Heart left ventricle (tissue), 13 donors: ENCODE data around the gene LTBP4.

Experiments used
- CTCF ChIP-seq, 12 donors: fragments of 200-600 bp; sonication (generic) in 4 of 12; IDR thresholded peaks; one replicate each; pipeline versions ENCODE4 v1.5.0 to v1.8.0; 2018 to 2022; ENCODE audit warnings: antibody characterized with exemption in 12 of 12, mild to moderate bottlenecking in 5 of 12
- POLR2A ChIP-seq, 2 donors: fragments of 450-650 bp; IDR thresholded peaks; one replicate each; pipeline ENCODE4 v1.6.1; 2017; ENCODE audit warnings: antibody characterized with exemption in 2 of 2, mild to moderate bottlenecking in 2 of 2, moderate library complexity in 2 of 2
- donor health status: ischemic (EF 13 %, LVEDD 7.1; RV severe dilation, severe dysfunction).
- donor health status: DM: no; HTN: yes; CAD: no.
- donor health status: DM: no; HTN: no; CAD: no.
- donor health status: ischemic (EF 25% LVEDD 6.9; RV normal size, moderate dysfunction).
- donor health status: ischemic (EF 25% LVEDD 5.7; RV mildly dilated, moderate dysfunction).
- donor health status: ischemic (EF 35%, LVEDD 5.7; RV mildly dilated, moderate dysfunction).
- donor health status: nonischemic (EF 11% LVEDD 7.7; RV severe dilation, severe dysfunction).
- donor health status: DM: yes; HTN: yes; CAD: no.
- donor health status: PGD.
- donor health status: ischemic (EF 29% LVEDD 5.4; RV normal size, mild dysfunction).
- donor health status: nonischemic (EF 23%, LVEDD 6.1; RV moderate dilation, normal function).

- TF ChIP-seq POLR2A (IDR thresholded peaks at IDR 0.05) (no peak), CTCF (IDR thresholded peaks at IDR 0.05) (peak in 4 of 12 donors; percentile 13 to 39 (median 33))
Observed at GRCh38 chr19:40601134-40601974, at the start of gene LTBP4.
